ENCODE results near the gene PDE10A. TPM values are rescaled to one million over a fixed set of nuclear protein-coding genes. Genes with fewer than 3 reads are reported as not detected.

The PDE10A gene
- total and polyA plus RNA-seq, 8 donors, result 0.78 to 58.2 (median 4.0) TPM; not detected in 1

DNA sequence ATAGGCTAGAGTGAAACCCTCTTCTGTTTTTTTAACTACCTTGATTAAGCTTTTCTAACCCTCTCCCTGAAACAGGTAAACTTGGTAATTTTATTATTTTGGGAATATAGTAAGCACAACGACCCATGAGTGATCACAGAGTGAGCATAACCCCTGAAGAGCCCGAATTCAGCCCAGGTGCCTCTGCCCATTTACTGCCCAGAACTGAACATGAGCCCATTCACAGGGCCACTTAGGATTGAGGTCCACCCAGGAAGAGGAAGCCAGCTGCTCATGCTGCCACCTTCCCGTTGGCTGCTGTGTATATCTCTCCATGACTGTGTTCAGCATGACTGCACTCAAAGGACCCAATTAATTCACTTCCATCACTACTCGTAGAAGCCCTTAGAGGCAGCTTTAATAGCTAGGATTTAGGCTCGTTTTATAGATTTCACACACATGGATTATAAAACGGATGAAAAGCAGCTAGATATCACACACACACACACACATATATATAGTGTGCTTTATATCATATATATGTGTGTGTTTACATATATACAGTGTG lies 8.3 kb upstream of the PDE10A start:
- TF ChIP-seq, protein P1, sequence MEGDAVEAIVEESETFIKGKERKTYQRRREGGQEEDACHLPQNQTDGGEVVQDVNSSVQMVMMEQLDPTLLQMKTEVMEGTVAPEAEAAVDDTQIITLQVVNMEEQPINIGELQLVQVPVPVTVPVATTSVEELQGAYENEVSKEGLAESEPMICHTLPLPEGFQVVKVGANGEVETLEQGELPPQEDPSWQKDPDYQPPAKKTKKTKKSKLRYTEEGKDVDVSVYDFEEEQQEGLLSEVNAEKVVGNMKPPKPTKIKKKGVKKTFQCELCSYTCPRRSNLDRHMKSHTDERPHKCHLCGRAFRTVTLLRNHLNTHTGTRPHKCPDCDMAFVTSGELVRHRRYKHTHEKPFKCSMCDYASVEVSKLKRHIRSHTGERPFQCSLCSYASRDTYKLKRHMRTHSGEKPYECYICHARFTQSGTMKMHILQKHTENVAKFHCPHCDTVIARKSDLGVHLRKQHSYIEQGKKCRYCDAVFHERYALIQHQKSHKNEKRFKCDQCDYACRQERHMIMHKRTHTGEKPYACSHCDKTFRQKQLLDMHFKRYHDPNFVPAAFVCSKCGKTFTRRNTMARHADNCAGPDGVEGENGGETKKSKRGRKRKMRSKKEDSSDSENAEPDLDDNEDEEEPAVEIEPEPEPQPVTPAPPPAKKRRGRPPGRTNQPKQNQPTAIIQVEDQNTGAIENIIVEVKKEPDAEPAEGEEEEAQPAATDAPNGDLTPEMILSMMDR (IDR thresholded peaks at IDR 0.05), result no peak
- TF ChIP-seq POLR2AphosphoS5 (IDR thresholded peaks at IDR 0.05) (no peak), EP300 (IDR thresholded peaks at IDR 0.05) (no peak), POLR2A (IDR thresholded peaks at IDR 0.05) (no peak)
- H3K27me3 ChIP-seq, result peaks cover 0 to 33% (median 4%) of the 10 kb centered on the region in 3 donors
- H3K27ac ChIP-seq, result no peak overlapping the region
- WGBS, 5 donors, result 68 to 78% (median 72%) methylated on average over 6 of the region's 6 CpGs
- H3K4me3 ChIP-seq, result no peak overlapping the region
- H3K4me1 ChIP-seq, result no peaks in the 10 kb centered on the region
- intact Hi-C loops (cut with DNase I; ENCODE audit: low total_unique reads), result no loop called here
- DNase-seq, result no peak
- no peaks in the 10 kb centered on the region for H3K36me3 ChIP-seq
- H3K9me3 ChIP-seq, result no peaks in the 10 kb centered on the region

GRCh38 chr6:165668951-165669350 lies 5.9 kb upstream of the PDE10A start:
- no peaks in the 10 kb centered on the region for H3K36me3 ChIP-seq
- no peak overlapping the region for H3K4me3 ChIP-seq
- peaks cover 10 to 55% (median 24%) of the 10 kb centered on the region in 3 donors for H3K27me3 ChIP-seq
- peaks cover 4 to 13% (median 11%) of the 10 kb centered on the region in 4 donors for H3K4me1 ChIP-seq
- no peak for DNase-seq
- 50 to 64% (median 62%) methylated on average over 8 of the region's 8 CpGs for WGBS, 5 donors
- no peaks in the 10 kb centered on the region for H3K9me3 ChIP-seq
- intact Hi-C loops (cut with DNase I; ENCODE audit: low total_unique reads), result no loop called here
- H3K27ac ChIP-seq, result no peak overlapping the region
- TF ChIP-seq POLR2AphosphoS5 (IDR thresholded peaks at IDR 0.05) (no peak), EP300 (IDR thresholded peaks at IDR 0.05) (no peak), POLR2A (IDR thresholded peaks at IDR 0.05) (no peak)
- TF ChIP-seq, protein P1 (IDR thresholded peaks at IDR 0.05), result no peak

GRCh38 chr6:165665384-165665672 lies 2.3 kb upstream of the PDE10A start:
- no peak overlapping the region for H3K27ac ChIP-seq
- H3K27me3 ChIP-seq, result peaks cover 25 to 83% (median 51%) of the 10 kb centered on the region in 3 donors
- whole genome bisulfite sequencing, 5 donors, result 12 to 18% (median 17%) methylated on average over 4 of the region's 4 CpGs
- TF ChIP-seq EP300 (IDR thresholded peaks at IDR 0.05), result no peak
- TF ChIP-seq POLR2AphosphoS5 (IDR thresholded peaks at IDR 0.05), result no peak
- H3K36me3 ChIP-seq, result no peaks in the 10 kb centered on the region
- peaks cover 27 to 44% (median 37%) of the 10 kb centered on the region in 4 donors for H3K4me1 ChIP-seq
- no peak overlapping the region for H3K4me3 ChIP-seq
- intact Hi-C loops (cut with DNase I; ENCODE audit: low total_unique reads), result no loop called here
- no peak for DNase-seq
- no peaks in the 10 kb centered on the region for H3K9me3 ChIP-seq

- Histone ChIP-seq H3K9me3 (no peaks in the 10 kb centered on the region), H3K4me1 (peaks cover 29 to 49% (median 40%) of the 10 kb centered on the region in 4 donors), H3K27ac (no peak overlapping the region), H3K4me3 (peak overlapping the region; percentile 57 to 82 (median 66)), H3K27me3 (peaks cover 26 to 88% (median 56%) of the 10 kb centered on the region in 3 donors), H3K36me3 (no peaks in the 10 kb centered on the region)
- TF ChIP-seq POLR2A (IDR thresholded peaks at IDR 0.05), result no peak
- no peak for TF ChIP-seq POLR2AphosphoS5 (IDR thresholded peaks at IDR 0.05)
- no peak for TF ChIP-seq EP300 (IDR thresholded peaks at IDR 0.05)
- TF ChIP-seq, protein P1 (IDR thresholded peaks at IDR 0.05), result no peak
- intact Hi-C loops (cut with DNase I; ENCODE audit: low total_unique reads), result no loop called here
- peak in 1 of 2 donors; percentile 52 for DNase-seq
- 7 to 15% (median 11%) methylated on average over 25 of the region's 25 CpGs for WGBS, 5 donors
Measured at GRCh38 chr6:165664559-165665383, 1.7 kb upstream of the PDE10A start.
